DMS 273 treated with DMSO at 0.1 percent for 48 hours (cell line): ENCODE measurements around the gene RPL13.

Experiments used
- DNase-seq: peaks from one replicate; lab custom pipeline; 2025; lab: John Stamatoyannopoulos, UW

The RPL13 gene

DNA sequence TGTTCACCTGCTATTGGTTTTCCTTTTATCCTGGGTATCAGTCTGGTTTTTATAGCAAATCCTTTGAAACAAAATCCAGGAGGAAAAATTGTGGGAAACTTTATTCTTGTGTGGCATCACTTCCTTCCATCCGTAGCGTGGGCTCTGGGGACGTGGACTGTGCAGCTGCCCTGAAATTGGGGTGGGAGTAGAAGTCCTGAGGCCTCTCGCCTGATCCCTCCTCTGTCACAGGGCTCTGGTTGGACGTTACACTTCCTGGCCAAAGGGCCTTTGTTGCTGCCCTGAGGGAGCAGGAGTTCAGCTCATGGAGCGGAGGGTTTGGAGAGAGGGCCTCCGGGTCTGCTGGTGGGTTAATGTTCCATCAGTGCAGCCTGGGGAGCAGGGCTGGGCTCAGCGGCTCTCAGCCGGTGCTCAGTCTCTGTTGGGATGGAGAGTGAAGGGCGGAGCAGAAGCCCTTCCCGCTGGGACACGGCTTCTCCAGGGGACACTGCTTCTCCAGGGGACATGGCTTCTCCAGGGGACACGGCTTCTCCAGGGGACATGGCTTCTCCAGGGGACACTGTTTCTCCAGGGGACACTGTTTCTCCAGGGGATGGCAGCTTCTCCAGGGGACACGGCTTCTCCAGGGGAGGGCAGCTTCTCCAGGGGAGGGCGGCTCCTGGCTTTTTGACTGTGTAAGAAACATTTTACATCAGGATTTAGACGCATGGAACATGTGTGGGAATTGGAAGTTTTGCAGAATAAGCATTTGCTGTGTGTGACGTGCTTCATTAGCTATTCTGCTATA lies 15.2 kb upstream of the RPL13 start:
- no peak for DNase-seq

DNA sequence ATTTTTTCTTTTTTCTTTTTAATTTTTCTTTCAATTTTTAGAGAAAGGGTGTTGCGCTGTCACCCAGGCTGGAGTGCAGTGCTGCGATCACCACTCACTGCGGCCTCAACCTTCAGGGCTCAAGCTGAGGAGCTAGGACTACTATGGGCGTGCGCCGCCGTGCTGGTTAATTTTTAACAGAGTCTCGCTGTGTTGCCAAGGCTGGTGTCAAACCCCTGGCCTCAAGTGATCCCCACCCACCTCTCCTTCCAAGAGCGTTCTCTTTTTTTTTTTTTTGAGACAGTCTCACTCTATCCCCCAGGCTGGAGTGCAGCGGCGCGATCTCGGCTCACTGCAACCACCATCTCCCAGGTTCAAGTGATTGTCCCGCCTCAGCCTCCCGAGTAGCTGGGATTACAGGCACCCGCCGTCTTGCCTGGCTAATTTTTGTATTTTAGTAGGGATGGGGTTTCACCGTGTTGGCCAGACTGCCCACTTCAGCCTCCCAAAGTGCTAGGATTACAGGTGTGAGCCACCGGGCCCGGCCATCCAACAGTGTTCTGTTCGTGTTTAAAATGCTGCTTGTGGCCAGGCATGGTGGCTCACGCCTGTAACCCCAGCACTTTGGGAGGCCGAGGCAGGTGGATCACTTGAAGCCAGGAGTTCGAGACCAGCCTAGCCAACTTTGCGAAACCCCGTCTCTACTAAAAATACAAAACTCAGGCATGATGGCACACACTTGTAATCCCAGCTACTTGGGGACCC lies 14.5 kb upstream of the RPL13 start:
- no peak for DNase-seq

DNA sequence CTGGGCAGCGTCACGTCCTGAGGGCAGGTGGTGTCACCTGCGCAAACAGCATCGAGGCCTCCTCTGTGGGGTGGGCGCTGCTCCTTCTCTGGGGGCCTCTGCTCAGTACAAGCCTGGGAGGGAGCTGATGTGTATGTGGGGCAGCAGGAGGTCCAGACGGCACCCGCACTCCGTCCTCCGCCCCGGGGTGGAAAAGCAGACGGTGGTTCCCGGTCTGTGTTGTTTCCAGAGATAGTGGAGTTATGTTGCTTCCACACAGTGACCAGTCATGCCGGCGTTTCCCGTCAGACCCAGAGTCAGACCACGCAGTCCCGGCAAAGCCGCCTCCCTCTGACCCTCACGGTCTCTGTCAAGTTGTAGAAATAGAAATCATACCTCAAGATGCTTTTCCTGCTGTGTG lies 13.7 kb upstream of the RPL13 start:
- DNase-seq, result no peak

DNA sequence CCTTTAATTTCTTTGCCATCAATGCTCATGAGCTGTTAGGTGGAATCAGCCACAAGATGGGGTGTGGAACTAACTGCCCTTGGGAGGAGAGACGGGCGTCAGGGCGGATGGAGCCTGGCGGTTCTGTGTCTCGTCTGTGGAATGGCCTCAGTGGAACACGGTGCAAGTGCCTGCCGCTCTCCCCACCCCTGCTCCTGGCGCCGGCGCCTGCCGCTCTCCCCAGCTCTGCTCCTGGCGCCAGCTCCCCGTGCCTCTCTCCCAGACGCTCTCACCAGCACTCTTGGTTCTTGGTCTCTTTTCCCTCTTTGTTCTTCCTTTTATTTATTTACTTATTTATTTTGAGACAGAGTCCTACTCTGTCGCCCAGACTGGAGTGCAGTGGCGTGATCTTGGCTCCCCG lies 13.2 kb upstream of the RPL13 start:
- DNase-seq, result no peak

DNA sequence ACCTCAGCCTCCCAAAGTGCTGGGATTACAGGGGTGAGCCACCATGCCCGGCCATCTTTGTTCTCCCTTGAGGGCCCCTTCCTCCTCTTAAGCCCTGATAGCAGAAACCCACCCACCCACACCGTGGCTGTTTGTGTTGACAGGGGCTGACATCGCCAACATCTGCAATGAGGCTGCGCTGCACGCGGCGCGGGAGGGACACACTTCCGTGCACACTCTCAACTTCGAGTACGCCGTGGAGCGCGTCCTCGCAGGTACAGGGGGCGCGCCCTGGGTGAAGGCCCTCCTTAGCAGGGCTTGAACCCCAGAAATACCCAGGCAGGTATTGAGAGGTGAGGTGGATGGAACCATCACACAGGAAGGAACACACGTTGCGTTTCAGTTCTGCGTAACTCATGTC lies 12.6 kb upstream of the RPL13 start:
- no peak for DNase-seq

DNA sequence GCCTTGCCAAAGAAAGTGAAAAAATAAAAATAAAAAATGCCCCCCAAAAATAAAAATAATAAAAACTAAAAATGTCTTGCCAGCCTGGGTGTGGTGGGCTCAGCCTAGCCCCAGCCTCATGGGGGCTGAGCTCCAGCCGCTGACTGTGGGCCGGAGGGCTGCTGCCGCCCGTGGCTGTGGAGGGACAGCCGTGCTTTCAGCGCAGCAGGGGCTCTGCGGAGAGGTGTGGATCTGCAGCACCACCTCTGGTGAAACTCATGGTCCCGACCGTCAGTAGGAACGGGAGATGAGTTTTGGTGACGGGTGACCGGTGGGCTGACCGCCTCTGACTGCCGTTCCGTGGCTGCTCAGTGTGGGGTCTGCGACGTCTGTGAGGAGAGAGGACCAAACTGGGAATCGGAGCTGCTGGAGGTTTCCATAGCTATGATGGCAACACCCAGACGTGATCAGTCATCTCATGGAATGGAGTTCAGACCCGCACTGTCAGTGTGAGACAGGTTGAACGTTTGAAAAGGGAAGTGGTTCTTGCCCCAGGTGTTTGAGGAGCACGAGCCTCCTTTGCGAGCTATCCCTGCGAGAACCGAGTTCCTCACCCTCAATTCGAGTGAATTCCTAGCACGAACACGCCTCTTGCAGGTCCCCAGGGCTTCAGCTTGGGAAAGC lies 12.0 kb upstream of the RPL13 start:
- DNase-seq, result no peak

DNA sequence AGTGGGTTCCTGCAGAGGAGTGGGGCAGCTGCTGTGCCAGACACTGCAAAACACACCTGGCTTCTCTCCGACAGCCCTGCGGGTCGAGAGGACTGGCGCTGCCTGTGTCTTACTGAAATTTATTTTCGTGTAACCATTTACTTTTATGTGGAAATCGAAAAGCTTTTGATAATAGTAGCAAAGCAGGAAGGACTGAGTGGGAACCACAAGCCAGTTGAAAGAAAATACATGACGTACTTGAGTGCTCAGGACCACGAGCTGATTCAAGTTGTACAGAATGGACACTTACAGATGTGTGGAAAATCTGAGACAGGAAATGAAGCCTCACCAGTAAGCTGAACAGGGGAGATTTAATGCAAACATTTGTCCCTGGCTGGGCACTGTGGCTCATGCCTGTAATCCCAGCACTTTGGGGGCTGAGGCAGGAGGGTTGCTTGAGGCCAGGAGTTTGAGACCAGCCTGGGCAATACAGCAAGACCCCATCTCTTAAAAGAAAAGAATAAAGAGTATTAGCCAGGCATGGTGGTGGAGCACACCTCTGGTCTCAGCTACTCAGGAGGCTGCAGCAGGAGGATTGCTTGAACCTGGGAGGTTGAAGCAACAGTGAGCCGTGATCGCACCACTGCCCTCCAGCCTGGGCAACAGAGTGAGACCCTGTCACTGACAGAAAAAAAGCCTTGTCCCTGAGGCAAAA lies 11.3 kb upstream of the RPL13 start:
- DNase-seq, result no peak

DNA sequence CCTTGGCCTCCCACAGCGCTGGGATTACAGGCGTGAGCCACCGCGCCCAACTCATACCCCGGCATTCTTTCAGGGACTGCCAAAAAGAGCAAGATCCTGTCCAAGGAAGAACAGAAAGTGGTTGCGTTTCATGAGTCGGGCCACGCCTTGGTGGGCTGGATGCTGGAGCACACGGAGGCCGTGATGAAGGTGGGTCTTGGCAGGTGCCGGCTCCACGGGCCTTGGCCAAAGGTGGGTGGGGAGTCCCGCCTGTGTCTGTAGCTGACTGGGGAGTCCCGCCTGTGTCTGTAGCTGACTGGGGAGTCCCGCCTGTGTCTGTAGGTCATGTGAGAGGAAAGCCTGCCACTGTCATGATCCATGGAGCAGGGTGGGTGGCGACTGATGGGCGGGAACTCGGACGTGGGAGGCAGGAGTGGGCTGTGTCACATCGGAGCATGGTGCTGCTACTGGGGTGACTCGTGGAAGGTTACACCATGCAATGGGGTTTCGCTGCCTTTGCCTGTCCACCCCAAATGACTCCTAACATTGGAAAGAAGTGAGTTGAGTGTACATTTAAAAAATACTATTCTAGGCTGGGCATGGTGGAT lies 10.0 kb upstream of the RPL13 start:
- DNase-seq, result no peak

DNA sequence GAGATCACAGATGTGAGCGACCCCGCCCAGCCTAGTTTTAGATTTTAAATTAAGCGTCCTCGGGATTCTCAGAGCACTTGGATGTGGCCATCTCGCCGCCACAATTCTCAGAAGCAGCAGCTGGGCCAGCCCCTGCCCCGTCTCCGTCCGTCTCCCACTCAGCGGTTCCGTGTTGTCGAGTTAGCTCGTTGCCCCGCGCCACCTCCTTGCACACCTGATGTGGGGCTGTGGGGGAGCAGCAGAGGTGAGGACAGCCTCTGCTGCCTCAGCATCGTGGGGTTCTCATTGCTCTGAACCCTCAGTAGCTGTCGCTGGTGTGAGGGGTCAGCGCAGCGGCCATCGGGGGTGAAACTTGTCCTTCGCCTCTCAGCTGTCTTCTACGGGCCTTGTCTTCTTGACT lies 8.2 kb upstream of the RPL13 start:
- DNase-seq, result no peak

DNA sequence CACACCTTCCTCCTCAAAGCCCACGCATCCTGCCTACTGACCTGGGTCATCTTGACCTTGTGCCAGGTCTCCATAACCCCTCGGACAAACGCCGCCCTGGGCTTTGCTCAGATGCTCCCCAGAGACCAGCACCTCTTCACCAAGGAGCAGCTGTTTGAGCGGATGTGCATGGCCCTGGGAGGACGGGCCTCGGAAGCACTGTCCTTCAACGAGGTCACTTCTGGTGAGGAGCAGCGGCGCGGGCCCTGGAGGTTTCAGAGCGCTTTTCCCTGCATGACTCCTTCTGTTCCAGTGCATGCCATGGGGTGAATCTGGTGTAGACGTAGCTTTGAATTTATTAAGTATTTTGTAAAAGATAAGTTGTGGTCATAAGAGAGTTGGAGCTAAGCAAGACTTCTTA lies 7.6 kb upstream of the RPL13 start:
- no peak for DNase-seq

DNA sequence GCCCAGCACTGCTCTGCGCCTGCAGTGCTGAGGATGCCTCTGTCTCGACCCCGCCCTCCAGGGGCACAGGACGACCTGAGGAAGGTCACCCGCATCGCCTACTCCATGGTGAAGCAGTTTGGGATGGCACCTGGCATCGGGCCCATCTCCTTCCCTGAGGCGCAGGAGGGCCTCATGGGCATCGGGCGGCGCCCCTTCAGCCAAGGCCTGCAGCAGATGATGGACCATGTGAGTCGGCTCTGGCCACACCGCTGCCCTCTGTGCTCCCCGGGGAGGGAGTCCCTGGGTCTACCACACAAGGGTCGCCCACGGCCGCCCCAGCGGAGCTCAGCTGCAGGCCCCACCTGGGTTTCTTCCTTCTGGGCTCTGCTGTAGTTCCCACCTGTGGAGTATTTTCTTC lies 6.7 kb upstream of the RPL13 start:
- DNase-seq, result no peak

DNA sequence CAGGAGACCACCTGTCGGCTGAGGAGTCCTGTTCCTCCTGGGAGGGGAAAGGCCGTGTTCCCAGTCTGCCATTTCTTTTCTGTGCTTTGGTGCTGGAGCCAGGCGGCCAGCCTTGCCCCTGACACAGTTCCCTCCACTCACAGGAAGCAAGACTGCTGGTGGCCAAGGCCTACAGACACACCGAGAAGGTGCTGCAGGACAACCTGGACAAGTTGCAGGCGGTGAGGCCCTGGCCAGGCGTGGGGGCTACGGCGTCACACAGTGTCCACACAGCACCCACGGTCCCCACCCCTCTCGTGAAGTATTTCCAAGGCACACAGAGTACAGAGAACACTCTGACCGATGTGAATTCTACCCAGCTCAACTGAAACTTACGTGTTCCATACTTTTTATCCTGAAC lies 6.1 kb upstream of the RPL13 start:
- no peak for DNase-seq

DNA sequence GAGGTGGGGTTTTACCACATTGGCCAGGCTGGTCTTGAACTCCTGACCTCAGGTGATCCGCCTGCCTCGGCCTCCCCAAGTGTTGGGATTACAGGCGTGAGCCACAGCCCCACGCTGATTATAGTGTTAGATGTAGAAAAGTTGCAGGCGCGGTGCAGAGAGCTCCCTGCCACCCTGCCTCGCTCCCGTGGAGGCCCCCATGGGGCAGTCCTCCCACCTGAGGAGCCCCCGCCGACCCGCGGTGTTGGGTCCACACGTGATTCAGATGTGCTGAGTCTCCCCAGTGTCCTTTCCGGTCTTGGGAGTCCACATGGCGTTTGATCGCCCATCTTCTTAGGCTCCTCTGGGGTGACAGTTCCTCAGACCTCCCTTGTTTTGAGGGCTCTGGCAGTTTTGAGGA lies 5.2 kb upstream of the RPL13 start:
- no peak for DNase-seq

DNA sequence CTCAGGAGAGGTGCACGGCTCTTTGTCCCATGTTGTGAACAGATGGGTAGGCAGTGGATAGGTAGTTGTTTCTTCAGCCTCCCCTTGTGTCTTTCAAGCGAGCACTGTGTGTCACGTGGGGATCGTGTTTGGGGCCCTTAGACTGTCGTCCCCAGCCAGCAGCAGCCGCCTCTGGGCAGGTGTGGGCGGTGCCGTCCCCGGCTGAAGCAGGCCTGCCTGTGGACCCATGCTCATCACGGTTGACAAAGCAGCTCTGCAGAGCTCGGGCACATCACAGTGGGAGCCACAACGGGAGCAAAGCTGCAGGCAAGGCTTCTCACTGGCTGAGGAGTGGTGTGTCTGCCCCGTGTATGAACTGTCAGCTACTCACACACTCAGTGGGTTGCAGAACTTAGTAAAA lies 4.7 kb upstream of the RPL13 start:
- no peak for DNase-seq

DNA sequence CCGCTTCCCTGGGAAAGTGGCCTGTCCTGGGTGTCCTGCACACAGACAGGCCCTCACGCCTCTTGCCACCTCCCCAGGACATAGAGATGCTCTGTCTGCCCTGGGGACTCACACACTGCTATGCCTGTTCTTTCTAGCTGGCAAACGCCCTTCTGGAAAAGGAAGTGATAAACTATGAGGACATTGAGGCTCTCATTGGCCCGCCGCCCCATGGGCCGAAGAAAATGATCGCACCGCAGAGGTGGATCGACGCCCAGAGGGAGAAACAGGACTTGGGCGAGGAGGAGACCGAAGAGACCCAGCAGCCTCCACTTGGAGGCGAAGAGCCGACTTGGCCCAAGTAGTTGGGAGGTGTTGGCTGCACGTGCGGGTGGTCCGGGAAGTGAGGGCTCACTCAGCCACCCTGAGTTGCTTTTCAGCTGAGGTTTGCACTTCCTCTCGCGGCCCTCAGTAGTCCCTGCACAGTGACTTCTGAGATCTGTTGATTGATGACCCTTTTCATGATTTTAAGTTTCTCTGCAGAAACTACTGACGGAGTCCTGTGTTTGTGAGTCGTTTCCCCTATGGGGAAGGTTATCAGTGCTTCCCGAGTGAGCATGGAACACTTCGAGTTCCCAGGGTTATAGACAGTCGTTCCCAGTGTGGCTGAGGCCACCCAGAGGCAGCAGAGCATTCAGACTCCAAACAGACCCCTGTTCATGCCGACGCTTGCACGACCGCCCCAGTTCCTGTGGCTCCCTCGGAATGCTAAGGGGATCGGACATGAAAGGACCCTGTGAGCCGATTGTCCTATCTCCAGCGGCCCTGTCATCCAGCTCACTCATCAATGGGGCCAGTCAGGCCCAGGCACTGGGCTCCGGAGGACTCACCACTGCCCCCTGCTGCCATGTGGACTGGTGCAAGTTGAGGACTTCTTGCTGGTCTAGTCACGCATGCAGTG lies 3.5 kb upstream of the RPL13 start:
- peak; percentile 50 for DNase-seq

DNA sequence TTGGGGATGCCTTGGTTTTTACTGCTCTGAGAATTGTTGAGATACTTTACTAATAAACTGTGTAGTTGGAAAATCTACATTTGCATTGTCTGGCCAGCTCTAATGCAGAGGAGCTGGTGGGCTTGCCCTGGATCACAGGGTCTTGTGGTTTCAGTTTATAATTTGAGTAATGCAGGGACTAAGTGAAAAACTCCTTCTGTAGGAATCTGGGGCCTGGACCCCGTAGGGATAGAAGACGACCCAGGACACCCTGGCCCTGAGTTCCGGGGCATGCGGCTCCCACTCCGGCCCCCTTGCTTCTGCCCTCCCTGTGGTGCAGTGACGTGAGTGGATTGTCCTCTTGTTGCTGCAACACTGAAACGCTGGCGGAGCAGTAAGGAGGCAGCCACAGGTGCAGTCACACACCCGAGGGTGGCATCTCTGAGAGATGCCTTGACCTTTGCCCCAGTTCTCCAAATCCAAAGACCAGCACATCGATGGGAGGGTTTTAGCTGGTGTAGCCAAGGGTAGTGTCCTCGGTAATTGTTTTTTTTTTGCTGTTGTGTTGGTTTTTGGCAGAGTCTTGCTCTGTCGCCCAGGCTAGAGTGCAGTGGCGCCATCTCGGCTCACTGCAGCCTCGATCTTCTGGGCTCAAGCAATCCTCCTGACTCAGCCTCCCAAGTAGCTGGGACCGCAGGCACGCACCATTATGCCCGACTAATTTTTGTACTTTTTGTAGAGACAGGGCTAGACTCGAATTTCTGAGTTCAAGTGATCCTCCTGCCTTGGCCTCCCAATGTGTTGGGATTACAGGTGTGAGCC lies 2.6 kb upstream of the RPL13 start:
- no peak for DNase-seq

DNA sequence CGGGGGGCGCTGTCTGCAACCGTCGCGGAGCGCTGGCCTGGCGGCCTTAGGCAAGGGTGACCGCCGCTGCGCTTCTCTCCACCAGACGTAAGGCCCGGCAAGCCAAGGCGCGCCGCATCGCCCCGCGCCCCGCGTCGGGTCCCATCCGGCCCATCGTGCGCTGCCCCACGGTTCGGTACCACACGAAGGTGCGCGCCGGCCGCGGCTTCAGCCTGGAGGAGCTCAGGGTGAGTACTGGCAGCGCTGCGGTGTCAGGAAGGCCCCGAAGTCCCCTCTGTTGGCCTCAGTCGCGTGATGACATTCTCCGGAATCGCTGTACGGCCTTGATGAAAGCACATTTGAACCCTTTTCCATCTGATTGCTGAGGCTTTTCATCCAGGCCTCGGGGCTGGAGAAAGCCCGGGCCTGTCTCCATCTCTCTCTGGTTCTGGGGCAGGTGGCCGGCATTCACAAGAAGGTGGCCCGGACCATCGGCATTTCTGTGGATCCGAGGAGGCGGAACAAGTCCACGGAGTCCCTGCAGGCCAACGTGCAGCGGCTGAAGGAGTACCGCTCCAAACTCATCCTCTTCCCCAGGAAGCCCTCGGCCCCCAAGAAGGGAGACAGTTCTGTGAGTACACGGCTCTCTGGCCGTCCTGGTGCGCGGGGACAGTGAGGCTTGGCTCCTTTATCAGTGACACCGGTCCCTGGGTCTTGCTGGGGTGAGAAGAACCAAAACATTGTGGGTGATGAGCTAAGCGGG lies 831 bp downstream of the RPL13 start:
- no peak for DNase-seq

DNA sequence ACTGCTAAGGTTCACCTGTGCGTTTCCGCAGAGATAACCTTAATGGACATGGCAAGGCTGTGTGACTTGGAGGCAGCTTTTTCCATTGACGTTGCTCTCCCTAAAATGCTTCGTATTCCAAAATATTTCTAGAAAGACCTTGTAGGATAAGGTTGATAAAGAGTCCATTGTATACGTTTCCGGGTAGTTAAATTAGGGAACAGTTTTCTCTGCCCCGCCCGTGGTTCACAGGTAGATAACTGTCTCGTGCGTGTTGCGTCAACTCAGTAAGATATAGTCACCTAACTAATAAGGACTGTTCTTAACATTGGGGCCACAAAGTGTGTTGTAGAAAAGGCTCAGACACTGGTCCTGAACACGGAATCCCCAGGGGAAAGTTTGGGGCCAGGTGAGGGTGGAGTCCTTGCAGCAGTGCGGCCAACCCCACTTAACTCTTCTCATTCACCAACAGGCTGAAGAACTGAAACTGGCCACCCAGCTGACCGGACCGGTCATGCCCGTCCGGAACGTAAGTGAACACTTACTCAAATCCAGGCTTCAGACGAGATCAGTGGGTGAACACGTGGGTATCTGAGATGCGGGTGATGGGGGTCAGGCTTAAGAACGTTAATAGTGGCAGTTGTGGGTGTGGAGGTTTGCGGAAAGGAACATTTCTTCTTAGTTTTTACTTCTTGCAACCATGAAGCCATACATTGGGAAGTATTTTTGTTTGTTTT lies 1.6 kb downstream of the RPL13 start:
- DNase-seq, result no peak

DNA sequence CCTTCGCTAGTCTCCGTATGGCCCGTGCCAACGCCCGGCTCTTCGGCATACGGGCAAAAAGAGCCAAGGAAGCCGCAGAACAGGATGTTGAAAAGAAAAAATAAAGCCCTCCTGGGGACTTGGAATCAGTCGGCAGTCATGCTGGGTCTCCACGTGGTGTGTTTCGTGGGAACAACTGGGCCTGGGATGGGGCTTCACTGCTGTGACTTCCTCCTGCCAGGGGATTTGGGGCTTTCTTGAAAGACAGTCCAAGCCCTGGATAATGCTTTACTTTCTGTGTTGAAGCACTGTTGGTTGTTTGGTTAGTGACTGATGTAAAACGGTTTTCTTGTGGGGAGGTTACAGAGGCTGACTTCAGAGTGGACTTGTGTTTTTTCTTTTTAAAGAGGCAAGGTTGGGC lies 2.5 kb downstream of the RPL13 start:
- no peak for DNase-seq
